Motor neuron (in vitro differentiated cells): ENCODE measurements around the gene TATDN2. TPM values are rescaled to one million over a fixed set of nuclear protein-coding genes. Genes with fewer than 3 reads are reported as not detected.

Experiments used
- ATAC-seq, 8 experiments: fragments of 200-7000 bp; cut with Tn5 transposase; replicated peaks in 6 of 8; 2 replicates each; pipeline ENCODE4 v1.8.0; 2021; ENCODE audit warnings: mild to moderate bottlenecking in 8 of 8, moderate library complexity in 8 of 8
- H3K27ac ChIP-seq, 2 donors: fragments of 250-450 bp; sonication (Bioruptor Pico); 2 replicates each; pipeline ENCODE4 v1.9.0; 2021; ENCODE audit warnings: antibody characterized with exemption in 2 of 2, mild to moderate bottlenecking in 2 of 2, moderate library complexity in 1 of 2
- H3K4me1 ChIP-seq, 2 donors: fragments of 250-450 bp; sonication (Bioruptor Pico); replicated peaks in 1 of 2; 2 replicates each; pipeline ENCODE4 v1.6.1; 2021; ENCODE audit warnings: antibody characterized with exemption in 2 of 2, mild to moderate bottlenecking in 2 of 2, moderate library complexity in 1 of 2
- H3K4me3 ChIP-seq, 5 donors: fragments of 250-450 bp; sonication (Bioruptor Pico); 2 replicates each; pipeline ENCODE4 v1.9.0; 2021; ENCODE audit warnings: antibody characterized with exemption in 5 of 5, mild to moderate bottlenecking in 5 of 5, moderate library complexity in 4 of 5
- WGBS, 10 experiments: fragments of 450-650 bp; shearing (Covaris generic); methylation state at CpG; one replicate each; pipeline ENCODE4 v1.0.0; 2022; 5-methylcytosine and 5-hydroxymethylcytosine counted together
- in situ Hi-C, 9 experiments: fragments of 400-800 bp; cut with MboI; loops; one replicate each; pipeline ENCODE4 v1.15.0; 2021; ENCODE audit warnings: low sequenced_read_pairs in 9 of 9, low pct_unique_long_range_greater_than_20kb in 2 of 9; ENCODE audit not compliant: unreplicated experiment in 9 of 9
- total RNA-seq, 8 experiments: library from RNA; unstranded; fragments of 300-600 nt; gene quantifications; 2 replicates each; pipeline versions ENCODE4 v1.2.3 to v1.2.4, GENCODE V29; 2022

Gene TATDN2
- total RNA-seq: 10 to 100 TPM; 14.9 to 37.0 (median 21.9) TPM

- H3K27ac ChIP-seq: peak within 1 kb of the TSS in 1 of 2 donors; percentile 50
- WGBS, 10 experiments: 0 to 3% (median 0%) methylated on average over 1 to 32 of the region's 80 CpGs; no CpG with 5 or more reads in 4 of the 10 experiments
- in situ Hi-C loops: no loop called here
- H3K4me3 ChIP-seq: peak within 1 kb of the TSS; percentile 54 to 90 (median 65)
- peak; percentile 94 to 98 (median 97) for ATAC-seq
- peaks cover 5 to 10% of the 10 kb centered on the region in 2 donors for H3K4me1 ChIP-seq
Observed at GRCh38 chr3:10248184-10248983, at the start of gene TATDN2. TSS of gene TATDN2 (plus strand) at chr3:10248459. CDS start at chr3:10249201, 742 bp downstream.

GRCh38 chr3:10198761-10199649, 49.3 kb upstream of the TATDN2 start:
- WGBS, 10 experiments: 28 to 100% (median 78%) methylated on average over 1 to 8 of the region's 12 CpGs; no CpG with 5 or more reads in 2 of the 10 experiments
- peak in 2 of 8 experiments; percentile 52 to 57 for ATAC-seq
- Histone ChIP-seq H3K4me1 (no peaks in the 10 kb centered on the region), H3K4me3 (no peak overlapping the region), H3K27ac (no peak overlapping the region)
- in situ Hi-C loops: no loop called here

- in situ Hi-C loops: no loop called here
- H3K27ac ChIP-seq: no peak overlapping the region
- no peak for ATAC-seq
- no peaks in the 10 kb centered on the region for H3K4me1 ChIP-seq
- 90 to 100% (median 100%) methylated on average over 1 to 2 of the region's 2 CpGs; no CpG with 5 or more reads in 7 of the 10 experiments for WGBS, 10 experiments
- no peak overlapping the region for H3K4me3 ChIP-seq
Observed at GRCh38 chr3:10204921-10205320, 43.3 kb upstream of the TATDN2 start.

- no peak overlapping the region for H3K27ac ChIP-seq
- peak in 2 of 8 experiments; percentile 85 to 90 for ATAC-seq
- in situ Hi-C loops: no loop called here
- 5 to 100% (median 90%) methylated on average over 1 to 7 of the region's 7 CpGs; no CpG with 5 or more reads in 1 of the 10 experiments for WGBS, 10 experiments
- H3K4me3 ChIP-seq: no peak overlapping the region
- no peaks in the 10 kb centered on the region for H3K4me1 ChIP-seq
Observed at GRCh38 chr3:10205451-10206165, 42.7 kb upstream of the TATDN2 start.

- ATAC-seq: no peak
- Histone ChIP-seq H3K4me3 (no peak overlapping the region), H3K4me1 (no peaks in the 10 kb centered on the region), H3K27ac (no peak overlapping the region)
- 61 to 80% methylated on average over 1 to 2 of the region's 5 CpGs; no CpG with 5 or more reads in 8 of the 10 experiments for WGBS, 10 experiments
- in situ Hi-C loops: no loop called here
Observed at GRCh38 chr3:10206166-10206511, 42.1 kb upstream of the TATDN2 start.

- no peak overlapping the region for H3K4me3 ChIP-seq
- in situ Hi-C loops: no loop called here
- no peak for ATAC-seq
- 40 to 78% (median 63%) methylated on average over 1 to 6 of the region's 9 CpGs; no CpG with 5 or more reads in 4 of the 10 experiments for WGBS, 10 experiments
- no peak overlapping the region for H3K27ac ChIP-seq
- no peaks in the 10 kb centered on the region for H3K4me1 ChIP-seq
Observed at GRCh38 chr3:10213156-10213792, 35.0 kb upstream of the TATDN2 start.

- peak in 1 of 8 experiments; percentile 67 for ATAC-seq
- no peak overlapping the region for H3K4me3 ChIP-seq
- 57 to 100% (median 80%) methylated on average over 1 to 6 of the region's 6 CpGs for WGBS, 10 experiments
- no peak overlapping the region for H3K27ac ChIP-seq
- H3K4me1 ChIP-seq: no peaks in the 10 kb centered on the region
- in situ Hi-C loops: no loop called here
Observed at GRCh38 chr3:10215578-10216368, 32.5 kb upstream of the TATDN2 start.

- 48 to 100% (median 68%) methylated on average over 1 to 3 of the region's 3 CpGs; no CpG with 5 or more reads in 1 of the 10 experiments for WGBS, 10 experiments
- H3K4me3 ChIP-seq: no peak overlapping the region
- no peaks in the 10 kb centered on the region for H3K4me1 ChIP-seq
- in situ Hi-C loops: no loop called here
- no peak overlapping the region for H3K27ac ChIP-seq
- no peak for ATAC-seq
Observed at GRCh38 chr3:10217359-10217758, 30.9 kb upstream of the TATDN2 start.

GRCh38 chr3:10219737-10220136, 28.5 kb upstream of the TATDN2 start:
- in situ Hi-C loops: no loop called here
- H3K4me3 ChIP-seq: no peak overlapping the region
- no peak overlapping the region for H3K27ac ChIP-seq
- ATAC-seq: no peak
- WGBS, 10 experiments: 75 to 100% (median 87%) methylated on average over 1 to 9 of the region's 9 CpGs; no CpG with 5 or more reads in 2 of the 10 experiments
- no peaks in the 10 kb centered on the region for H3K4me1 ChIP-seq

- ATAC-seq: no peak
- H3K27ac ChIP-seq: no peak overlapping the region
- in situ Hi-C loops: no loop called here
- H3K4me3 ChIP-seq: no peak overlapping the region
- 53 to 100% (median 86%) methylated on average over 1 to 5 of the region's 10 CpGs; no CpG with 5 or more reads in 1 of the 10 experiments for WGBS, 10 experiments
- peaks cover 0 to 2% of the 10 kb centered on the region in 2 donors for H3K4me1 ChIP-seq
Observed at GRCh38 chr3:10223676-10224639, 24.3 kb upstream of the TATDN2 start.
